DMS114 treated with DMSO at 0.1 percent for 48 hours (cell line): ENCODE data around the gene CD247.
"Not testable (repeated sequence)": the region's sequence is repeated elsewhere in the genome, so short reads cannot be mapped to it uniquely, and the experiment has no call there.

ENCODE experiments used
- DNase-seq: peaks from one replicate; lab custom pipeline; 2025; ENCODE audit not compliant: unreplicated experiment; lab: John Stamatoyannopoulos, UW

CD247 gene

DNA sequence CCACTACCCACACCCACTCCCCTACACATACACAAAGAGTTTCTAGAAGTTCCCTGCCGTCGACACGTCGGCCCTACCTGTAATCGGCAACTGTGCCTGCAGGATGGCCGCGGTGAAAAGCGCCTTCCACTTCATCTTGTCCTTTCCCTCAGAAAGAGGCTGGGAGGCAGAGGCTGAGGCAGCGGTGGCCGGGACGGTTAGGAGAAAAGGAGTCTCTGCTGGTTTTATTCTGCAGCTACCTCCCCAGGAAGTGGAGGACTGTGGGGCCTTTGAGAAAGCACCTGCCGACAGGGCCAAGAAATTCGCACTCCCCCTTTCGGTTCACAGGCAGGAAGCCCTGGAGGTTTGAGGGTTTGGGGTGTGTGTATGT lies at the start of gene CD247:
TSS of gene CD247 (minus strand) at position 199 of the 370 bp plus-strand sequence. CDS start at position 135, 64 bp downstream.
- DNase-seq = no peak

DNA sequence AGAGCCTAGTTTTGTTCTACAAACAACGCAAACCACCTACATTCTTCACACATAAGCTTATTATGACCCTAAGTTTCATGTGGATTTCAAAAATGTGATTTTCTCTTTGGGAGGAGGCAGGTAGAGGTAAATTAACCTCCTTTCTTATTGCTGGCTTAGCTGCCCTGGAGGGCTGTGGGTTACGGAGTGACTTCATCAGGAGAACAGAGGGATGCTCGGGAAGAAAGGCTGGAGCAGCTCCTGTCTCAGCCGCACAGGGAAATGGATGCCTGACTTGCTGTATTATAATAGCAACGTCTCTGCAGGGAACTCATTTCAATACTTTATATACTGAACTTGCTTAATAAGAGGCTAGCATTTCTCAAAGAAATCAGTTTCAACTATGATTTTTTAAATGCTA lies 49.3 kb upstream of the CD247 start:
- no peak for DNase-seq

DNA sequence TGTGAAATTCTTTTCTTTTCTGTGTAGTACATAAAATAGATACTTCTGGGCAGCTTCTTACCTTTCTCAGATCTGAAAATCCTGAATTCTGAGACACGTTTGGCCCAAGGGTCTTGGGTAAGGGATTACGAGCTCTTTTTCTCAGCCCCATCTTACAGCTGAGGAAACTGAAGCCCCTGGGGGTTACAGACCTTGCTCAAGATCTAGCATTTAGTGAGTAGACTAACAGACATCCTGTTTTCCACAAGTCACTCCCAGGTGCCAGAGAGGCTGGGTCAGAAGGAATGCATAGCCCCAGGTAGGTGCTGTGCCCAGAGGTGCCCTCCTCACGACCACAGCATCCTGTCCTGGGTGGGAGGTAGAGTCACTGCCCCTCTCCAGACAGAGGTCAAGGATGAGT lies 48.4 kb upstream of the CD247 start:
- no peak for DNase-seq

DNA sequence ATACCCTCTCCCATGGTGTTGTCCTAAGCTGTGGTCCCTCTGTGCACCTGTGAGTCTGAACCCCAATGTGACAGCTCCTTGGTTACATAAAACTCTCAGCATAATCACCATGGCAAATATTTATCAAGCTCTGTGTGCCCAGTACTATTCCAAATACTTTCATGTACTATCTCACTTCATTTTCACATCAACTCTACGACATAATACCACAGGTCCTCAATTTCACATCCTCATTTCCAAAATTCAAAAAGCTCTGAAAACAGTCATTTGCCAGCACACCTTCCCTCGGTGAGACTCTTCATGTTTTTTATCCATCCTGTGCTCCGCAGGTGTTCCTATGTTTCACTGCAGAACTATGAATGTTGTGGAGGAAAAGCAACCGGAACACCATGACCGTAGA lies 47.6 kb upstream of the CD247 start:
- DNase-seq = no peak

DNA sequence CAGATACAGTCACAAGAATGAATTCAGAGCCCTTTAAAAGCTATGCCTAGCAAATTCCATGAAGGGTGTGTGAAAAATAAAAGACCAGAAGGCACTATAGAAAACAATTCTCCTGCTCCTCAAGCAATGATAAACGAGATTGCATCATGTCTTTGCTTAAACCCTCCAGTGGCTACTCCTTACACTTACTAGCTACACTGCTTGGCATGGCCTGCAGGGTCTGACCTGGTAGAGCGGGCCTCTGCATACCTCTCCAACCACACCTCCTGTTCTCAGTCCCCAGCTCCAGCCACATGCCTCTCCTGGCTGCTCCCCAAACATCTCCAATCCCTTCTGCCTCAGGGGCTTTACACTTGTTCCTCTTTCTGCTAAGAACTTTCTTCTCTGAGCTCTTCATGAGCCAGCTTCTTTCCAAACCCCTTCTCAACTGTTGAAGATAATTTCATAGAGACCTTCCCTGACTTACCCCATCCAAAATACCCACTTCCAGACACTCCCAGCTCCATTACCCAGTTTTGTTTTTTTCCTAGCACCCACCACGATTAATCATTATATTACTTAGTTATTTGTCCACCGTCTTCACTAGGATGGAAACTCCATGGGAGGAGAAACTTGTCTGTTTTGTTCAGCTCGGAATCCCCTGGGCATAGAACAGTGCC lies 46.4 kb upstream of the CD247 start:
- DNase-seq = no peak

DNA sequence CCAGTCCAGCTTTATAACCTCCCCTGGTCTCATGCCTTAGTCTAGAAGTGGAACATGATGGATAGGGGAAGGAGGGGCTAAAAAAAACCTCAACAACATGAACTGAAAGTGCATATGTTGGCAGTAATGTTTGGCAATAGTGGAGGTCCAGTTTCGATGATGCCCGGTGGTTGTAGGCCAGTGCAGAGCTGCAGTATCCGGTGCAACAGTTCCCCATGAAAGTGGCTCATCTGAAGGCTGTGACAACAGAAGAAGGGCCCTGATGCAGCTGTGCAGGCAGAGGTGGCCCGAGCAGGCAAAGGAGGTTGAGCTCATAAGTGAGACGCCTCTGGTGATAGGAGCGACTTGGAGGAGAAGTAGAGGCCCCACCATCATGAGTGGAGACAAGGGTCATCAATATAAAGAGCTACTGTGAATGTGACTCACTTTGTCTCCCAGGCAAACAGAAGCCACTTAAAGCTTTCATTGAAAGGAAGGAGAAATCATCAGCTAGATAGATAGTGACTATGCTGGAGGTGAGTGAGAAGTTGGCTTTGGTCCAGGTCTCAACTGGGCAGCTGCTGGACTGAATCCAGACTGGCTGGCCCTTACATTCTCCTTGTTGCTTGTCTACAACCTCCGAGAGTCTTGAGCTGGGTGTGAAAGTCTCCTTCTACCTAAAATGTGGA lies 45.4 kb upstream of the CD247 start:
- no peak for DNase-seq

DNA sequence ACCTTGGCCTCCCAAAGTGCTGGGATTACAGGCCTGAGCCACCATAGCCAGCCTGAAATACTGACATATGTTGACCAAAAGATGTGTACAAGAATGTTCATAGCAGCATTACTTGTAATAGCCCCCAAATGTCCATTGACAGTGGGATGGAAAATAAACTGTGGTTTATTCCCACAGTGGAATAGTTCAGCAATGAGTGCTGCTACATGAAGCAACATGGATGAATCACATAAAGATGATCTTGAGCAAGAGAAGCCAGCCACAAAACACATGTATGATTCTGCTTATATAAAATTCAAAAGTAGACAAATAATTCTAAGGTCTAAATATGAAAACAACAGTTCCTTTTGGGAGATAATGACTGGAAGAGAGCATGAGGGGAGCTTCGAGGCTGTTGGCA lies 44.4 kb upstream of the CD247 start:
- no peak for DNase-seq

DNA sequence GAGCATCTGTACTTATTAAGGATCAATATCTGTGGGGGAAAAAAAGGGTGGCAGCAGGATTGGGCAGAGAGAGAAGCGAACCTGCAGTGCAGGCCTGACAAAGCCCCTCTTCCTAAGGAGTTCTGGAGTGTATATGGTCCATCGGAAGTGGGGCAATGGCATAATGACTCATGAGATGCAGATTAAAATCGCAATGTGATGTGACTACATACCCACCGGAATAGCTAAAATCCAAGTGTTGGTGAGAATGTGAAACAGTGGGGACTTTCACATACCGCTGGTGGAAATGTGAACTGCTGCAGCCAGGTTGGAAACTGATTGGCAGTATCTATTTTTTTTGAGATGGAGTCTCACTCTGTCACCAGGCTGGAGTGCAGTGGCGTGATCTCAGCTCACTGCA lies 43.4 kb upstream of the CD247 start:
- DNase-seq = no peak

DNA sequence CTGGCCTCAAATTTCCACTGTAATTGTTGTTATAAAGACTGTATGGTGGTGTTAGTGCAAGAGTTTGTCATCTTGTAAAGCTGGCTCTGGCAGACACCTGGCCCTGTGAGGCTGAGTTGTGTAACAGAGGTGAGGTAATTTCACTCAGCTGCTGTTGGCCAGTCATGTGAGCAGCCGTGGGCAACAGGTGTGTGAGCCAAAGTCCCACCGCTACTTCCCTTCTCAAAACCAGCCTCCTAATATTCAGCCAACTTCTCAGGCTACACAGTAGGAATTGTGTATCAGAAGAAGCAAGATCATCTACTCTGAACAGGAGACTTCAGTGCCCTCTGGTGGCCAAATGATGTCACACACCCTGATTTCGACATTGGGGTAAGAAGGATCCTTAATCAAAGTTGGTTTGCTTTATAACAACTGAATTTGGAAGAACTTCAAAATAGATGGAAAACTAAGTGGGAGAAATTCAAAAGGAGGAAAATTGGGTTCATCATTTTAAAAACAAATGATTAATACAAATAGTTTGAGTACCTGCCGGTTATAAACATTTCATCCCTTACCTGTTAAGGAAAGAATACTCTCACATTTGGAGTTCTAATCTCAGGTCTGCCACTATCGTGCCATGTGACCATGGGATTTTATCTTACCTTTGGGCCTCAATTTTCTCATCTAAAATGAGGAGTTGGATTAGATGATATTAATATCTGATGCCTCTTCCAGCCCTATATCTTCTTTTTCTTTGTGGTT lies 37.8 kb upstream of the CD247 start:
- peak; percentile 65 for DNase-seq

DNA sequence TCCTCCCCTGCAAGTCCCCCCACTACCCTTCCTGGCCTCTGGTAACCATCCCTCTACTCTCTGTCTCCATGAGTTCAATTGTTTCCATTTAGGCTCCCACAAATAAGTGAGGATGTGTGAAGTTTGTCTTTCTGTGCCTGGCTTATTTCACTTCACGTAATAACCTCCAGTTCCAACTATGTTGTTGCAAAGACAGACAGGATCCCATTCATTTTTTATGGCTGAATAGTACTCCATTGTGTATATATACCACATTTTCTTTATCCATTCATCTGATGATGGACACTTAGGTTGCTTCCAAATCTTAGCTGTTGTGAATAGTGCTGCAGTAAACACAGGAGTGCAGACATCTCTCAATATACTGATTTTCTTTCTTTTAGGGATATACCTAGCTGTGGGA lies 36.7 kb upstream of the CD247 start:
- DNase-seq = not testable (repeated sequence)

DNA sequence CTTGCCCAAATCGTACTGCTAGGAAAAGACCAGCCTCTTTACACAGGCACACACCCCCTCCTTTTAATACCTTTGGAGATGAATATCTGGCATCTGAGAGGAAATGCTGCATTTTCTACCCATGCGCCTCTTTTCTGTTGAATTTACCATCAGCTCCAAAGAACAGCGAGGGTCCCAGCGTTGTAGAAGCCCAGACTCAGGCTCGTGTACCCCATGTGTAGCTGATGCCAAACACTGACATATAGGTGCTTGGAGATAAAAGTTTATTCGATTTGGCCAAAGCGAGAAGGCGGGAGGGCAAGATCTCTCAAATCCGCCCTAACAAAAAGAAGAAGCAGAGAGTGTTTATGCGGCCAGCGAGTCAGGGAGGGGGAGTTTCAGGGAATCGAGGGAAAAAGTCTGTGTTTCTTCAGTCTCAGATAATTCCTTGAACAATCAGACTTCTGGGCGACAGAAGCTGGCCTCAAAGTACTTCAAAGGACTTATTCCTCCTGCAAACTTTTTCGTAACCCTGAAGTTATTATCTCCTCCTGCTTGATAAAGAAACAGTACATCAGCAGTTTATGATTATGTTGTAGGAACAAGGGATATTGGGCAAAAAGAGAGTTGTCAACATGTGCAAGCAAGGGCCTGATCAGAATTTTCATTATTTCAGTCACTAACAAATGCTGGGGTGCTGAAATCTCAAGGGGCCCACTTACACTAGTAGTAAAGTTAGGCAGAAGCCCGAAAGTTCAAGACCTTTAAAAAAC lies 35.9 kb upstream of the CD247 start:
- DNase-seq = no peak

DNA sequence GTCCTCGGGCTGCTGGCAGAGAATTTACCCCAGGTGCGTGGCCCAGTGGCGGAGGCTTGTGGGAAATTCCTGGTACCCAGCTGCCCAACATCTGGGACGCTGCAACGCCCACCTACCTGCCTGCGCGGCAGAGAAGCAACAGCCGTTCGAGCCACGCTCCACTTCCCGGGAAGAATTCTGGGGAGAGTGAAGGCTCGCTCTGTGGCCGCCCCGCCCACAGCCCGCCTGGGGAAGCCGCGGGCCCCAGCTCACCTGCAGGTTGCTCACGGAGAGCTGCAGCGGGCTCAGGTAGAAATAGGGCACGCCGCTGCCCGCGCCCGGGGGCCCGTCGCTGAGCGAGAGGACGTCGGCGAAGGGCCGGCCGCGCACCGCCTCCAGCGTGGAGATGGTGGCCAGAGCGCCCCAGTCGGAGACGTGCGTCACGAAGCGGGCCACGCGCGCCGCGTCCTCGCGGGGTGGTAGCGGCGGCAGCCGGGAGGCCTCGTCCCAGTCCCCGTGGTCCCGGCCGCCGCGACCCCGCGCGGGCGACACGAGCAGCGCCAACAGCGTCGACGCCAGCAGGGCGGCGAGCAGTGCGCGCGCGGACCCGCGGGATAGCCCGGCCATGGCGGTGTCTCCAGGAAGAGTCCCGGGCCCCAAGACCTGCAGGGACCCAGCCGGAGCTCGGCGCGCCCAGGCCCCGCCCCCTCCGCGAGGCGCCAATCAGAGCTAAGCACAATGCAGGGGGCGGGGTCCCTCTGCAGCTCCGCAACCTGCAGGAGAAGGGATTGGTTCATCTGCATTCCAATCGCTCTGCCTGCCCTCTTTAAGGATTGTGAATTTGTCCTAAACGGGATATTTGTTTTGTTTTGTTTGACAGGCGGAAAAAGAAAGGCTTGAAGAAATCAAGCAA lies 35.1 kb upstream of the CD247 start, which contains the start of gene CREG1:
TSS of gene CREG1 (minus strand) at position 627 of the 892 bp plus-strand sequence.
- peak; percentile 85 for DNase-seq

DNA sequence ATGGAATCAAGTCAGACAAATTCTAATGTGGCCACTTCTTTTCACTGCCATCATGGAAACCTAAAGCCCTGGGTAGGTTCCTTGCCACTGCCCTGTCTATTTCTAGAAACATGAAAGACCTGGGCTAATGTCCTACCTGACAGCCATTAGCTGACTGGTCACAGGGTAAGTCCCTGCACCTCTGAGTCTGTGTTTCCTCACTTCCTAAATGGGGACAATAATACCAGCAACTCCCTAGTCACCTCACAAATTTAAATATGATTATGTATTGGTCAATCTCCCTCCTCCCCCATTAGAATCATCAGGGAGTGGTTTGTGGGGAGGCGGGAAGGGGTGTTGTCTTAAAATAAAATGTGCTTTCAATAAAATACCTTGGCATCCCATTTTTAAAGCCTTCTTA lies 33.0 kb upstream of the CD247 start:
- no peak for DNase-seq

DNA sequence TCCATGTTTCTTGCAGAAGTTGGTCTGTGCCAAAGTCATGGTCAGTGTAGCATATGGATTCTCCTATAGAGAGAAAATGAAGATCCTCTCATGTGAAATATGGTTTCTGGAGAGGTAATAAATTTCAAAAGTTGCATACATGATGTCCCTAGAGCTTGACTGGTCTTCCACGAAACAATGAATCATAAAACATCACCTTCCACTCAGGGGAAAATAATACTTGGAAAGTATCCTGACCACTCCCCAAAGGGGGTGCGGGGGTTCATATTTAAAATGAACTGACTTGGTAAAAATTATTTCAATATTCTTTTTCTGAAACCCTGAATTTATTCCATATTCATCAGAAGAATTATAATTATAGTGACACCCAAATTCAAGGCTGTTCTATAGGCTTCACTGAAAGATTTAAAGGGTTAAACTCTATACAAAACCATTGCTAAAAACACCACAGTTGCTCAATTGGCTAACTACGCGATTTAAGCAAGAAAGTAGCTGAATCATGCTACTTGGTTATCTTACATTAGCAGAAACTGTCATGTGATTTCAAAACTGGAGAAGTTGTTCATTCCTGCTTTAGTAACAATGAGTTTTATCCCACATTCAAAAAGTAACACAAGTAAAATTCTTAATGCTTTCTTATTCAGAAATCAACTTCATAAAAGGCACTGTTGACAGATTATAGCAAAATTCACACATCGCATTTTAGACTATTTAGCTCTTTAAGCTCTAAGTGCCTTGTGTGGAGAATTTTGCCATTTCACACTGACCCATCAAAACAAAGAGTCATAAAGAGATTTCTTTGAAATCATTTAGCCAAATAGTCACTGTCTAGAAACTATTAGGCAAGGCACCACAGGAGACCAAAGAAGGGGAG lies 30.0 kb upstream of the CD247 start:
- no peak for DNase-seq

DNA sequence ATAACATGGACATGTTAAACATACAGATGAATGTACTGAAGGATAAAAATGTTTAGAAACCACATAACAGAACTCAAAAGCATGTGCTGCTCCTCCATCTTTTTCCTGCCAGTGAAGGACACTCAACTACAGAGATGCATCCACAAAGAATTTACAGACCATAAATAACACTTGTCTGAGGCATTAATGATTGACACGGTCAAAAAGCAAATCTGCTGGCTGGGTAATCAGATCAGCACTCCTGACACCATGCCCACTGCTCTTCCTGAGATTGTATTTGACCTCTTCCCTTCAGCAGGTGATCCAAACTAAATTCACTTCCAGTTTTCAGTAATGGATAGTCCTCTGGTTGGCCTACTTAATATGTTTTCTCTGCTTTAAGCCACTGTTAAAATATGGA lies 28.6 kb upstream of the CD247 start:
- no peak for DNase-seq

DNA sequence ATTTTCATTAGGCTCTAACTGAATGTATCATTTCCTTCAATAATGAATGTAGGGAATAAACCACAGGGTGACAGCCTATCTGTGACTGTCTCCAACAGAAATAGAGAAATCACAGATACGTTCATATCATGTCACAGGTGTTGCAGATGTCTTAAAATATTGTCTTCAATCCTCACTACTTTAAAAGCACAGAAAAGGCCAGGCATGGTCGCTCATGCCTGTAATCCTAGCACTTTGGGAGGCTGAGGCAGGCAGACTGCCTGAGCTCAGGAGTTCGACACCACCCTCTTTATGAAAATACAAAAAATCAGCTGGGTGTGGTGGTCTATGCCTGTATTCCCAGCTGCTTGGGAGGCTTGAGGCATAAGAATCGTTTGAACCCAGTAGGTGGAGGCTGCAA lies 27.0 kb upstream of the CD247 start:
- DNase-seq = no peak

DNA sequence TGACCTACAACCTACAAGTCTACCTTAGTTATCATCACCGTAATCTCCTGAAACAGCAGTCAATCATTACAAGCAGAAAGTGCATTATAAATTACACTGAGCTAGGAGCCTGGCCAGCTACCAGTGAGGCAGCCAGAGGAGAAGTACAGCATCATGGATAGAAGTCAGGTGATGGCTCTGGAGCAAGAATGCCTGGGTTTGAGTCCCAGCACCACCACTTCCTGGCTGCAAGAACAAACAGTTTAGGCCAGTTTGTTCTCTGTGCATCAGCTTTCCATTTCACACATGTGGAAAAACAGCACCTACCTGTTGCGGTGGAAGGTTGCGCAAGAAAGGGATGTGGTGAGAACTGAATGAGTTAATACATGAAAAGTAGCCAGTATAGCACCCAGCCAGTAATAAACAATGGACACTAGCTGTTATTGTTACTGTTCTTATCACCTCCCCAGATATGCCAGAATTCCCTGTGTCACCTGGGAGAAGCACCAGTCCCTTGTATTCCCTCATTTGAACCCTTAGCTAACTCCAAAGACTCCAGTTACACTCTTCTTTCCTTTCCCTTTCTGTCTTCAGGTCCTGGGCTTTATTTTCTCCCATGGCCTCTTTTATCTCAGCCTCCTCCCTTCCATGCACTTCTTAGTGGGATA lies 26.2 kb upstream of the CD247 start:
- no peak for DNase-seq

DNA sequence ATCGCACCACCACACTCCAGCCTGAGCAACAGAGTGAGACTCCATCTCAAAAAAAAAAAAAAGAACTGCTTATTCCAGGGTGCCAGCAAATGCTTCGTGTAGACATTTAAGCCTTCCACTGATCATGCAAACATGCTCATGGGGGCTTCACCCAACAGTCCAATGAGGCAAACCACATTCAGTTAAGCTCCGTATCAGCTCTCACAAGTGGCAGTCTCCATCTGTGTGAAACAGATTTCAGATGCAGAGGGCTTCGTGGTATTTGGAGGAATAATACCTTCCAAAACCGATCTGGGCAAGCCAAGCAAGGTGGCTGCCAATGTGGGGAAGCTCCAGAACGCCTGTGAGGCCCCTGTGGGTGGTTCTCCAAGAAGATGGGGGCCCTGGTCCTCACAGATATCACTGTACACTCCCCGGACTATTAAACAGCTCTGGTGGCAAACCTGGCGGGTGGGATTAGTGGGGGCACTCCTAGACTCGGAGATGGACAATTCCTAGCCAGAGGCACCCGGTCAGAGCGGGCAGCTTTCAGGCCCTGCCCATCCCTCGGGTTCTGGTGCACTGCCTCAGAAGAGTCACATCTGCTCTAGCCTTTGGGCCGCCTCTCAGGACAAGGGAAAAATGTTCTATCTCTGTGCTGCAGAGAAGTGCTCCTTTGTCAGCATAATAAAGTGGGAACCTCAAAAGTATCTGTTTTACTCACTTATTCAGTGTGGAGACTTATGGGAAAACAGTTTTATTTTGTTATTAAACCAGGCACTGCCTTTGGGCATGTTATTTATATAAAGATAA lies 25.1 kb upstream of the CD247 start:
- no peak for DNase-seq
